HG02798 (cell line): ENCODE measurements around the gene DNM3.
A peak's percentile ranks its signal among the peaks of the same experiment; 100 is the strongest.
"Not testable (repeated sequence)": the region's sequence is repeated elsewhere in the genome, so short reads cannot be mapped to it uniquely, and the experiment has no call there.

Experiments
- ATAC-seq: cut with Tn5 transposase; IDR thresholded peaks from one replicate; pipeline ENCODE4 v1.9.1; 2021; ENCODE audit warnings: mild to moderate bottlenecking; ENCODE audit not compliant: unreplicated experiment, poor library complexity

The DNM3 gene

GRCh38 chr1:172288581-172288980 is 447.3 kb downstream of the DNM3 start:
- ATAC-seq: no peak

GRCh38 chr1:172289448-172289847 is 448.1 kb downstream of the DNM3 start:
- no peak for ATAC-seq

- no peak for ATAC-seq
Measured at GRCh38 chr1:172292840-172293239, 451.5 kb downstream of the DNM3 start.

GRCh38 chr1:172293429-172293828 is 452.1 kb downstream of the DNM3 start:
- no peak for ATAC-seq

GRCh38 chr1:172298141-172298540 is 456.8 kb downstream of the DNM3 start:
- no peak for ATAC-seq

GRCh38 chr1:172298911-172299310 is 457.6 kb downstream of the DNM3 start:
- no peak for ATAC-seq

GRCh38 chr1:172299515-172299914 is 458.2 kb downstream of the DNM3 start:
- ATAC-seq: no peak

- not testable (repeated sequence) for ATAC-seq
Measured at GRCh38 chr1:172307508-172307907, 466.2 kb downstream of the DNM3 start.

GRCh38 chr1:172308142-172308541 is 466.8 kb downstream of the DNM3 start:
- ATAC-seq: no peak

GRCh38 chr1:172308577-172308976 is 467.3 kb downstream of the DNM3 start:
- no peak for ATAC-seq

- ATAC-seq: no peak
Measured at GRCh38 chr1:172320733-172321132, 479.4 kb downstream of the DNM3 start.

GRCh38 chr1:172321451-172321850 is 480.2 kb downstream of the DNM3 start:
- no peak for ATAC-seq

GRCh38 chr1:172322219-172323061 is 481.1 kb downstream of the DNM3 start:
- no peak for ATAC-seq

GRCh38 chr1:172323686-172324085 is 482.4 kb downstream of the DNM3 start:
- ATAC-seq: no peak

- no peak for ATAC-seq
Measured at GRCh38 chr1:172324086-172324485, 482.8 kb downstream of the DNM3 start.

- ATAC-seq: no peak
Measured at GRCh38 chr1:172324761-172325160, 483.5 kb downstream of the DNM3 start.

GRCh38 chr1:172325531-172325930 is 484.2 kb downstream of the DNM3 start:
- no peak for ATAC-seq

GRCh38 chr1:172326136-172326535 is 484.8 kb downstream of the DNM3 start:
- ATAC-seq: no peak

- ATAC-seq: no peak
Measured at GRCh38 chr1:172328266-172328665, 487.0 kb downstream of the DNM3 start.

- ATAC-seq: no peak
Measured at GRCh38 chr1:172332230-172332629, 490.9 kb downstream of the DNM3 start.

GRCh38 chr1:172335377-172335776 is 494.1 kb downstream of the DNM3 start:
- no peak for ATAC-seq

- peak; percentile 46 for ATAC-seq
Measured at GRCh38 chr1:172338295-172338735, 497.0 kb downstream of the DNM3 start.
